ENCODE measurements around the gene FOXL3. TPM values are rescaled to one million over a fixed set of nuclear protein-coding genes. Genes with fewer than 3 reads are reported as not detected.
A peak's percentile ranks its signal among the peaks of the same experiment; 100 is the strongest.

The FOXL3 gene
- total and polyA plus RNA-seq, 4 donors: not detected

DNA sequence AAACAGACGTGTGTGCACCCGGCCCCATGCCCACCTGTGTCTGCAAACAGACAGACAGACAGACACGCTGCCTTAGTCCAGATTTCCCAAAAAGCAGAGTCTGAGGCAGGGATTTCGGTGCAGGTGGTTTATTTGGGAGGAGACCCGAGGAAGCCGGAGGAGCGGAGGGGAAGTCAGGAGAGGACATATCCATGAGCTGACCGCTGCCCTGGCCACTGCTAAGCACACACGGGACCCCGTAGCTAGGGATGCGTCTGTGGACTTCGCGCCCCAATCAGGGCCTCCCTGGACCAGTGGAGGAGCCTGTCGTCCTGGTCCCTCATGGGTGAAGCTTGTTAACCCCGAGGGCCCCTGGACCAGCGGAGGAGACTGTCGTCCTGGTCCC, 47.6 kb downstream of the FOXL3 start:
- 92% methylated on average over 17 of the region's 17 CpGs for WGBS, 2 donors
- H3K27me3 ChIP-seq (ENCODE audit: control insufficient read depth in 1 of 2, insufficient read depth in 2 of 2, low read length in 1 of 2): no peaks in the 10 kb centered on the region
- ATAC-seq (ENCODE audit: low FRiP score) (no peak), DNase-seq (peak; percentile 39 to 64)
- intact Hi-C loops (cut with DNase I): loop anchor here in 1 of 2 donors (10.0 kb wide), 1 partner anchor 157 kb away; no protein-coding TSS in a partner anchor
- no peaks in the 10 kb centered on the region for H3K36me3 ChIP-seq (ENCODE audit: control insufficient read depth in 1 of 2, insufficient read depth in 2 of 2, low read length in 1 of 2)
- no peaks in the 10 kb centered on the region for H3K4me1 ChIP-seq (ENCODE audit: control insufficient read depth in 1 of 2, insufficient read depth in 2 of 2, low read length in 2 of 2)
- no peak overlapping the region for H3K27ac ChIP-seq (ENCODE audit: low read depth in 1 of 2, low read length in 2 of 2)
- no peaks in the 10 kb centered on the region for H3K9me3 ChIP-seq (ENCODE audit: control insufficient read depth, low read length)
- no peak overlapping the region for H3K4me3 ChIP-seq (ENCODE audit: low read length in 2 of 2)

DNA sequence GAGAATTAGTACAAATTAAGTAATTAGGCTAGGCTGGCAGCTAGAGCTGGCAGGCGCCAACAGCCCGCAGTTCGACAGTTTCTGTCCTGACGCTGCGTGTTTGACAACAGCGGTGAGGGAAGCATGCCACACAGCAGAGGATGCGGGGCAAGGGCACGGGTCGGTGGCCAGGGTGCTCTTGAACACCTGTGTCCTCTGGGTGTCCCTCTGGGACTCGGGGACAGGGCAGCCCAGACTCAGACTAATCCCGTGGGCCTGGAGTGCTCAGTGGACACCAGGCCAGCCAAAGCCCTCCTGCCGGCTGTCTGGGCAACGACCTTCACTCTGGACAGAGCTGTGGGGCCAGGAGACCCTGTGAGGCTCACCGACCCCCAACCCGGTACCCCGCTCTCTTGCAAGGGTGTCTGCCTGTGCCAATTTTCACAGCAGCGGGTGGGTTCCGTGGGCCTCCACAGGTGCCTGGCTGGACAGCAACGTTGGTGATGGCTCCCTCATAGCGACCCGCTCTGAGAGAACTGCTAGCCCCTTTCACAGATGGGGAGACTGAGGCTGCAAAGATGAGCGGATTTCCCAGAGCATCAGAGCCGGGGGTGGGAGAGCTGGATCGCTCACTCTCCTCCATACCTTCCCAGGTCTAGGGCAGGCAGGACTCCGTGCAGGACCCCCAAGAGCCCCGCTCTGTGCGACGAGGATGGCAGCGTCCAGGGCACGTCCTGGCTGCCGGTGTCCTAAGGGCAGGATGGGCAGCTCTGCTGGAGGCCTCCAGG, 48.5 kb downstream of the FOXL3 start:
- intact Hi-C loops (cut with DNase I): loop anchor here in 1 of 2 donors (10.0 kb wide), 1 partner anchor 156 kb away; no protein-coding TSS in a partner anchor
- no peaks in the 10 kb centered on the region for H3K27me3 ChIP-seq (ENCODE audit: control insufficient read depth in 1 of 2, insufficient read depth in 2 of 2, low read length in 1 of 2)
- H3K27ac ChIP-seq (ENCODE audit: low read depth in 1 of 2, low read length in 2 of 2): no peak overlapping the region
- ATAC-seq (ENCODE audit: low FRiP score) (no peak), DNase-seq (peak; percentile 32 to 59)
- H3K36me3 ChIP-seq (ENCODE audit: control insufficient read depth in 1 of 2, insufficient read depth in 2 of 2, low read length in 1 of 2): no peaks in the 10 kb centered on the region
- 95 to 96% methylated on average over 31 of the region's 31 CpGs for WGBS, 2 donors
- no peaks in the 10 kb centered on the region for H3K9me3 ChIP-seq (ENCODE audit: control insufficient read depth, low read length)
- no peaks in the 10 kb centered on the region for H3K4me1 ChIP-seq (ENCODE audit: control insufficient read depth in 1 of 2, insufficient read depth in 2 of 2, low read length in 2 of 2)
- H3K4me3 ChIP-seq (ENCODE audit: low read length in 2 of 2): no peak overlapping the region

DNA sequence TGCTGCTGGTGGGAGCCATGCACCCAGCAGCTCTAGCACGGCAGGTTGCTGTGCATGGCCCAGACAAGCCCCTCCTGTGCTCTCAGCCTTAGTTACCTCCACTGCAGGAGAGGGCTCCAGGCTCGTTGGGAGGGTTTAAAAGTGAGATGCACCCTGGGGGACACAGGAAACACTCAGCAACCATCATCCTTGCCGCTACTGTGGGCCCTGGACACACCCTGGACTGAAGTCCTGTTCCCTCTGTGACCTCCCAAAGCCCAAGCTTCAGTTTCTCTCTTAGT, 49.0 kb downstream of the FOXL3 start:
- no peaks in the 10 kb centered on the region for H3K4me1 ChIP-seq (ENCODE audit: control insufficient read depth in 1 of 2, insufficient read depth in 2 of 2, low read length in 2 of 2)
- intact Hi-C loops (cut with DNase I): loop anchor here in 1 of 2 donors (10.0 kb wide), 1 partner anchor 156 kb away; no protein-coding TSS in a partner anchor
- no peak overlapping the region for H3K4me3 ChIP-seq (ENCODE audit: low read length in 2 of 2)
- no peaks in the 10 kb centered on the region for H3K27me3 ChIP-seq (ENCODE audit: control insufficient read depth in 1 of 2, insufficient read depth in 2 of 2, low read length in 1 of 2)
- no peak for ATAC-seq (ENCODE audit: low FRiP score)
- no peaks in the 10 kb centered on the region for H3K9me3 ChIP-seq (ENCODE audit: control insufficient read depth, low read length)
- no peak overlapping the region for H3K27ac ChIP-seq (ENCODE audit: low read depth in 1 of 2, low read length in 2 of 2)
- H3K36me3 ChIP-seq (ENCODE audit: control insufficient read depth in 1 of 2, insufficient read depth in 2 of 2, low read length in 1 of 2): no peaks in the 10 kb centered on the region
- DNase-seq: no peak
- 83 to 93% methylated on average over 3 of the region's 3 CpGs for WGBS, 2 donors

DNA sequence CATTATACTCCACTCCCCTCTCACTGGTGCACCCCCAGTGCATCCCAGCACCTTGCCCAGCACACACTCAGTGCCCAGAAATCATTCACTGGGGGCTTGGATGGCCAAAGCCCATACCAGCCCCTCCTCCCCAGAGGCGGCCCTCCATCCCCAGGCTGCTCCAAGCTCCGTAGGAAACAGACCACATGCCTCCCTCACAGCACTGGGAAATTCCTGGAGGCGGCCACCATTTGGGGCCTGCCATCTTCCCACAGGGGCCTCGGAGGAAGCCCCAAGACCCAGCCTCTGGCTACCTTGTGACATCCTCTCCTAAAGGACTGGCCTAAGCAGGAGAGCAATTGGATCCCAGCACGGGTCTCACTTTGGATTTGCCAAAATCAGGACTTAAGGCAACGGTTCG, 49.7 kb downstream of the FOXL3 start:
- intact Hi-C loops (cut with DNase I): loop anchor here in 1 of 2 donors (10.0 kb wide), 1 partner anchor 155 kb away; no protein-coding TSS in a partner anchor
- H3K36me3 ChIP-seq (ENCODE audit: control insufficient read depth in 1 of 2, insufficient read depth in 2 of 2, low read length in 1 of 2): no peaks in the 10 kb centered on the region
- H3K4me3 ChIP-seq (ENCODE audit: low read length in 2 of 2): no peak overlapping the region
- DNase-seq (no peak), ATAC-seq (ENCODE audit: low FRiP score) (no peak)
- H3K4me1 ChIP-seq (ENCODE audit: control insufficient read depth in 1 of 2, insufficient read depth in 2 of 2, low read length in 2 of 2): no peaks in the 10 kb centered on the region
- no peaks in the 10 kb centered on the region for H3K27me3 ChIP-seq (ENCODE audit: control insufficient read depth in 1 of 2, insufficient read depth in 2 of 2, low read length in 1 of 2)
- H3K9me3 ChIP-seq (ENCODE audit: control insufficient read depth, low read length): no peaks in the 10 kb centered on the region
- WGBS, 2 donors: 89 to 91% methylated on average over 7 of the region's 7 CpGs
- no peak overlapping the region for H3K27ac ChIP-seq (ENCODE audit: low read depth in 1 of 2, low read length in 2 of 2)

DNA sequence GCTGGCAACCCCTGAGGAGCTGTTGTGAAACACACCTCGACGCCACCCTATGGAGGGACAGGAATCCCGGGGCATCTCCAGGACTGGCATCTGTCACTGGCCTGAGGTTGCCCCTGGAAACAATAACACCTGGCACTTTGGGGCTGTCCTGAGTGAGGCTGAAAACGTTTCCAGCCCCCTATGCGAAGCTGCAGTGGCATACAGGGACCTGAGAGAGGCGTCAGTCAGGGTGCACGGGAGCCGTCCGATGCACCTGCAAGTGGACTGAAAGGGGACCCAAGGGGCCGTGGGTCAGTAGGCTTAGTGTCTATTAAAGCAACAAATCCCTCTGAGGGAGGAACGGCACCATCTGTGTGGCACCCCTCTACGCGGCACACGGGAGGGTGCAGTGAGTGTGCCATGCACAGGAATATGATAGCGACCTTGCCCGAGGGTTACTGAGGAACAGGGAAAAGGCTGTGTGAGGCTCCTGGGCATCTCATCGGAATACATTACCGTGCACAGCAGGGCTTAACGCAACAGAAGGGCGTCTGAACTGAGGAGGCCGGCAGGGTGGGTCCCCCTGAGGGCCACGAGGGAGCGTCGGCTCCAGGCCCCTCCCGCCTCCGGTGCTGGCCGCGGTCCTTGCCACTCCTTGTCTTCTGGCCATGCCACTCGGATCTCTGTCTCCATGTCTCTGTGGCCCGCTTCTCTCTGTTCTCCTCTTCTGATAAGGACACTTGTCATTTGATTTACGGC, 50.4 kb downstream of the FOXL3 start:
- Histone ChIP-seq H3K9me3 (ENCODE audit: control insufficient read depth, low read length) (no peaks in the 10 kb centered on the region), H3K4me1 (ENCODE audit: control insufficient read depth in 1 of 2, insufficient read depth in 2 of 2, low read length in 2 of 2) (no peaks in the 10 kb centered on the region), H3K4me3 (ENCODE audit: low read length in 2 of 2) (no peak overlapping the region), H3K27ac (ENCODE audit: low read depth in 1 of 2, low read length in 2 of 2) (no peak overlapping the region), H3K36me3 (ENCODE audit: control insufficient read depth in 1 of 2, insufficient read depth in 2 of 2, low read length in 1 of 2) (no peaks in the 10 kb centered on the region), H3K27me3 (ENCODE audit: control insufficient read depth in 1 of 2, insufficient read depth in 2 of 2, low read length in 1 of 2) (no peaks in the 10 kb centered on the region)
- intact Hi-C loops (cut with DNase I): no loop called here
- DNase-seq: no peak
- WGBS, 2 donors: 87 to 92% methylated on average over 31 of the region's 31 CpGs
- ATAC-seq (ENCODE audit: low FRiP score): no peak

Other genes with a start within 250 kb of the FOXL3 start
- 100 to 1,000 TPM in 1 of 2 donors, 10 to 100 TPM in 1; 88.3 to 104 TPM for gene FAM20C, start 97.6 kb upstream of the FOXL3 start, total RNA-seq
- gene FAM20C, start 97.6 kb upstream of the FOXL3 start, polyA plus RNA-seq: 10 to 100 TPM; 11.3 to 26.6 TPM
- gene PDGFA, start 229.7 kb downstream of the FOXL3 start, total RNA-seq: 100 to 1,000 TPM; 114 to 174 TPM
- gene PDGFA, start 229.7 kb downstream of the FOXL3 start, polyA plus RNA-seq: 10 to 100 TPM; 28.9 to 61.1 TPM